Breast epithelium (tissue), 4 donors: ENCODE measurements around the gene IRS1. TPM values are rescaled to one million over a fixed set of nuclear protein-coding genes. Genes with fewer than 3 reads are reported as not detected.

Source experiments
- DNase-seq, 2 donors: peaks; one replicate each; pipeline ENCODE4 v3.0.0-alpha.2; 2019; ENCODE audit warnings: low spot score in 2 of 2
- H3K27ac ChIP-seq, 2 donors: fragments of 200-600 bp; sonication (generic) in 1 of 2; one replicate each; pipeline ENCODE4 v1.5.1; 2016 to 2019; ENCODE audit warnings: mild to moderate bottlenecking in 1 of 2
- H3K27me3 ChIP-seq, 2 donors: fragments of 200-600 bp; sonication (generic) in 1 of 2; one replicate each; pipeline versions ENCODE4 v1.5.1 to v1.6.0; 2017 to 2019; ENCODE audit warnings: control low read depth in 1 of 2, mild to moderate bottlenecking in 1 of 2
- H3K36me3 ChIP-seq: fragments of 200-600 bp; one replicate; pipeline ENCODE4 v1.5.1; 2019
- H3K4me1 ChIP-seq, 2 donors: fragments of 200-600 bp; sonication (generic); one replicate each; pipeline ENCODE4 v1.5.1; 2016 to 2019; ENCODE audit warnings: control low read depth in 1 of 2
- H3K4me3 ChIP-seq, 3 donors: fragments of 200-600 bp; sonication (generic); 1 replicate in 2 of 3; 2 replicates in 1 of 3; pipeline ENCODE4 v1.5.1; 2016 to 2019; ENCODE audit warnings: mild to moderate bottlenecking in 3 of 3, moderate library complexity in 2 of 3
- H3K9me3 ChIP-seq, 2 donors: fragments of 200-600 bp; sonication (generic) in 1 of 2; one replicate each; pipeline ENCODE4 v1.5.1; 2016 to 2019; ENCODE audit warnings: control low read depth in 1 of 2
- CTCF ChIP-seq, 3 donors: fragments of 450-650 bp; IDR thresholded peaks; one replicate each; pipeline ENCODE4 v1.5.1; 2016 to 2017; ENCODE audit warnings: antibody characterized with exemption in 3 of 3, mild to moderate bottlenecking in 3 of 3, moderate library complexity in 3 of 3
- POLR2A ChIP-seq: fragments of 450-650 bp; IDR thresholded peaks from one replicate; pipeline ENCODE4 v1.6.1; 2016; ENCODE audit warnings: antibody characterized with exemption, mild to moderate bottlenecking, moderate library complexity
- POLR2AphosphoS5 ChIP-seq, 3 donors: sonication (generic); formaldehyde crosslinking; IDR thresholded peaks; one replicate each; pipeline ENCODE4 v1.6.1; 2017; ENCODE audit warnings: antibody characterized with exemption in 3 of 3
- intact Hi-C: fragments of 100-400 bp; cut with DNase I; formaldehyde crosslinking; loops from one replicate; pipeline ENCODE4 v1.15.1; 2023; ENCODE audit warnings: low total_unique reads
- total RNA-seq, 3 donors: library from RNA; depleted of rRNA; stranded (reverse); fragments of >200 nt; gene quantifications; one replicate each; pipeline ENCODE4 v1.1.0, GENCODE V29; 2016

IRS1 gene
- total RNA-seq, 3 donors from 2014 or later = 18.4 to 48.3 (median 22.3) TPM

GRCh38 chr2:226717719-226718118, 81.9 kb downstream of the IRS1 start:
- Histone ChIP-seq H3K27ac (no peak overlapping the region), H3K4me1 (no peaks in the 10 kb centered on the region), H3K36me3 (no peaks in the 10 kb centered on the region), H3K27me3 (no peaks in the 10 kb centered on the region), H3K9me3 (no peaks in the 10 kb centered on the region), H3K4me3 (no peak overlapping the region)
- TF ChIP-seq POLR2A (no peak), CTCF (IDR thresholded peaks at IDR 0.05) (no peak), POLR2AphosphoS5 (IDR thresholded peaks at IDR 0.05) (no peak)
- intact Hi-C loops = no loop called here
- DNase-seq = no peak

- no peak overlapping the region for H3K4me3 ChIP-seq
- no peaks in the 10 kb centered on the region for H3K36me3 ChIP-seq
- DNase-seq = no peak
- no peaks in the 10 kb centered on the region for H3K9me3 ChIP-seq
- H3K4me1 ChIP-seq = no peaks in the 10 kb centered on the region
- TF ChIP-seq POLR2A = no peak
- no peak for TF ChIP-seq CTCF (IDR thresholded peaks at IDR 0.05)
- no peak for TF ChIP-seq POLR2AphosphoS5 (IDR thresholded peaks at IDR 0.05)
- intact Hi-C loops = no loop called here
- H3K27me3 ChIP-seq = no peaks in the 10 kb centered on the region
- no peak overlapping the region for H3K27ac ChIP-seq
Measured at GRCh38 chr2:226716126-226716525, 83.5 kb downstream of the IRS1 start.

GRCh38 chr2:226715347-226715990, 84.2 kb downstream of the IRS1 start:
- Histone ChIP-seq H3K27me3 (no peaks in the 10 kb centered on the region), H3K27ac (no peak overlapping the region), H3K36me3 (no peaks in the 10 kb centered on the region), H3K4me3 (no peak overlapping the region), H3K4me1 (no peaks in the 10 kb centered on the region), H3K9me3 (no peaks in the 10 kb centered on the region)
- no peak for DNase-seq
- no peak for TF ChIP-seq POLR2AphosphoS5 (IDR thresholded peaks at IDR 0.05)
- TF ChIP-seq POLR2A = no peak
- no peak for TF ChIP-seq CTCF (IDR thresholded peaks at IDR 0.05)
- intact Hi-C loops = no loop called here

- TF ChIP-seq POLR2A (no peak), POLR2AphosphoS5 (IDR thresholded peaks at IDR 0.05) (no peak), CTCF (IDR thresholded peaks at IDR 0.05) (no peak)
- H3K36me3 ChIP-seq = no peaks in the 10 kb centered on the region
- intact Hi-C loops = no loop called here
- no peak for DNase-seq
- no peaks in the 10 kb centered on the region for H3K4me1 ChIP-seq
- H3K9me3 ChIP-seq = no peaks in the 10 kb centered on the region
- no peak overlapping the region for H3K27ac ChIP-seq
- no peak overlapping the region for H3K4me3 ChIP-seq
- H3K27me3 ChIP-seq = no peaks in the 10 kb centered on the region
Measured at GRCh38 chr2:226712941-226713340, 86.7 kb downstream of the IRS1 start.

GRCh38 chr2:226711606-226712296, 87.9 kb downstream of the IRS1 start:
- no peak for DNase-seq
- no peaks in the 10 kb centered on the region for H3K9me3 ChIP-seq
- no peaks in the 10 kb centered on the region for H3K4me1 ChIP-seq
- H3K27ac ChIP-seq = no peak overlapping the region
- H3K27me3 ChIP-seq = no peaks in the 10 kb centered on the region
- no peak overlapping the region for H3K4me3 ChIP-seq
- intact Hi-C loops = no loop called here
- no peaks in the 10 kb centered on the region for H3K36me3 ChIP-seq
- TF ChIP-seq POLR2AphosphoS5 (IDR thresholded peaks at IDR 0.05) (no peak), POLR2A (no peak), CTCF (IDR thresholded peaks at IDR 0.05) (no peak)
